Karpas-422 (cell line): ENCODE measurements around the gene RPS6KA4. TPM values are rescaled to one million over a fixed set of nuclear protein-coding genes. Genes with fewer than 3 reads are reported as not detected.

ENCODE experiments used
- DNase-seq: peaks from one replicate; pipeline ENCODE4 v3.0.0-alpha.2; 2015
- H2AFZ ChIP-seq: fragments of 200-600 bp; sonication (generic); 2 replicates; pipeline ENCODE4 v1.6.1; 2014; ENCODE audit warnings: antibody characterized with exemption, low read length, mixed read lengths
- H3K27ac ChIP-seq: fragments of 200-600 bp; sonication (generic); 2 replicates; pipeline ENCODE4 v1.5.1; 2014; ENCODE audit warnings: mild to moderate bottlenecking, low read length, moderate library complexity
- H3K27me3 ChIP-seq: fragments of 200-600 bp; sonication (generic); 2 replicates; pipeline ENCODE4 v1.6.1; 2014; ENCODE audit warnings: low read length, mixed read lengths
- H3K36me3 ChIP-seq: fragments of 200-600 bp; sonication (generic); 2 replicates; pipeline ENCODE4 v1.6.1; 2014; ENCODE audit warnings: low read length, mixed read lengths; ENCODE audit not compliant: insufficient read depth
- H3K4me1 ChIP-seq: fragments of 200-600 bp; sonication (generic); 2 replicates; pipeline ENCODE4 v1.6.1; 2014; ENCODE audit warnings: mild to moderate bottlenecking, low read length, mixed read lengths
- H3K4me2 ChIP-seq: fragments of 200-600 bp; sonication (generic); 2 replicates; pipeline ENCODE4 v1.6.1; 2014; ENCODE audit warnings: low read length, low read depth, mild to moderate bottlenecking; ENCODE audit not compliant: poor library complexity, severe bottlenecking
- H3K4me3 ChIP-seq: fragments of 200-600 bp; sonication (generic); 2 replicates; pipeline ENCODE4 v1.5.1; 2014; ENCODE audit warnings: mild to moderate bottlenecking, antibody characterized with exemption, low read length, mixed read lengths
- H3K79me2 ChIP-seq: fragments of 200-600 bp; sonication (generic); 2 replicates; pipeline ENCODE4 v1.6.1; 2014; ENCODE audit warnings: mild to moderate bottlenecking, low read length, mixed read lengths
- H3K9ac ChIP-seq: fragments of 200-600 bp; sonication (generic); 2 replicates; pipeline ENCODE4 v1.6.0; 2014; ENCODE audit warnings: low read length
- H3K9me2 ChIP-seq: fragments of 200-600 bp; sonication (generic), shearing (Covaris generic); replicated peaks from 2 replicates; pipeline ENCODE4 v1.6.0; 2014; ENCODE audit warnings: mild to moderate bottlenecking, low read length, moderate library complexity; ENCODE audit not compliant: insufficient read depth
- H3K9me3 ChIP-seq: fragments of 300-700, 200-600 bp; sonication (generic); 2 replicates; pipeline ENCODE4 v1.6.1; 2014; ENCODE audit warnings: low read length, mixed read lengths
- H4K20me1 ChIP-seq: fragments of 200-600 bp; sonication (generic); 2 replicates; pipeline ENCODE4 v1.6.1; 2014; ENCODE audit warnings: mild to moderate bottlenecking, antibody characterized with exemption, low read length, low read depth; ENCODE audit not compliant: insufficient read depth
- total RNA-seq: library from RNA; depleted of rRNA; stranded (reverse); fragments of >200 nt; shearing (Covaris generic); gene quantifications from 2 replicates; pipeline ENCODE4 v1.2.3, GENCODE V29; 2014; ENCODE audit warnings: low replicate concordance

RPS6KA4 gene
- total RNA-seq, 1 experiment from 2014 or later: 17.1 TPM

DNA sequence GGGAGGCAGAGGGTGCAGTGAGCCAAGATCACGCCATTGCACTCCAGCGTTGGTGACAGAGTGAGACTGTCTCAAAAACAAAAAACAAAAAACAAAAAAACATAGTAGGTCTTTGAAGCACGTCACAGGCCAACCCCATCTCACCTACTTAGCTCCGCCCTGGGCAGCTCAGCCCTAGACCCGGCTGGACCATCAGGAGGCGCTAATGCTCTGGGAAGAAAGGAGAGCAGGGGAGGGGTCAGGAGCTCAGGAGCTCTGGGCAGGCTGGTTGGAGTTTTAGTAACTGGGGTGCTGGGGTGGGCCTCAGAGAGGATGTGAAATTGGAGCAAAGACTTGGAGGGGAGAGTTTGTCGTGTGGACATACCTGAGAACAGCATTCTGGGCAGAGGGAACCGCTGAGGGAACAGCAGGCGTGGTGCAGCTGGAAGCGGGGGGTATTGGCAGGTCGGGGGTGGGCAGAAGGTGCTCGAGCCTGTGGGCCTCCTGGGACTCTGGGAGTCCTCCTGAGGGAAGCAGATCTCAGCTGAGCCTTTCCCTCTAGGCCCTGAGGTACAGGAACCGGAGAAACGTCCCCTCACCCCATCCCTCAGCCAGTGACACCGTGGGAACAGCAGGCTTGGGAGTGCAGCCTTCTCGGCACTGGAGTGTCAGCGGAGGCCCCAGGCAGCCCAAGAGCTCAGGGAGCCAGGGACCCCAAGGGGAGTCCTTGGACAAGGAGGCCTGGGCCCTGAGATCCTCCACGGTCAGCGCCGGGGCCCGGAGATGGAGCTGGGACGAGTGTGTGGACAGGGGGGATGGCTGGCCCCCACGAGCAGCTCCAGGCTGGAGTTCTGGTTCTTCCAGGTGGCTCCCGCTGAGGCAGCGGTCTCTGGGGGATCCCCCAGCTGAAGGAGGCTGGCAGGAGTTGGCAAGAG, 2.2 kb upstream of the RPS6KA4 start:
- Histone ChIP-seq H3K4me2 (peak overlapping the region; percentile 88), H3K27me3 (no peaks in the 10 kb centered on the region), H4K20me1 (peaks cover 4% of the 10 kb centered on the region; the same call in 1 of the 2 replicates), H3K79me2 (peaks cover 3% of the 10 kb centered on the region; the same call in 1 of the 2 replicates), H3K9me3 (no peaks in the 10 kb centered on the region), H3K9me2 (no peaks in the 10 kb centered on the region), H3K4me3 (no peak overlapping the region), H3K27ac (no peak overlapping the region), H2AFZ (no peak overlapping the region), H3K9ac (no peak overlapping the region), H3K36me3 (peaks cover 8% of the 10 kb centered on the region; the same call in 1 of the 2 replicates), H3K4me1 (peaks cover 54% of the 10 kb centered on the region)
- peak; percentile 88 for DNase-seq

DNA sequence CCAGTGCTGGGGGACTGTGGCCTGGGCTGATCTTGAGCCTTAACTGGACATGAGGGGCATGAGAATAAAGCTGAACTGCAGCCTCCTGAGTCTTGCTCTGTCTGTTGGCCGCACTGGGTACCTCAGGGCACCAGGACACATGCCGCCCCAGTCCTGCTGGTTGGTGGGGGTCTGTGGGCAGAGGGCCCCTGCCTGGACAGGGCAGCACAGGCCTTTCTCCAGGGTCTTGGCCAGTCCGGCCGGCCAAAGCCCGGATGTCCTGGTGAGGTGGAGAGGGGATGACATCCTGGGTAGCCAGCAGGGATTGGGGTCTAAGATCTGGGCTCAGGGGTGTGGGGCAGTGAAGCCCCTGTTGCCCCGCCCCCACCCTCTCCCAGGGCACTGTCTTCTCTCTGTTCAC, 1.5 kb upstream of the RPS6KA4 start:
- Histone ChIP-seq H3K9me2 (no peaks in the 10 kb centered on the region), H3K36me3 (peaks cover 9% of the 10 kb centered on the region; the same call in 1 of the 2 replicates), H3K27me3 (no peaks in the 10 kb centered on the region), H3K4me2 (peak overlapping the region; percentile 88), H4K20me1 (peaks cover 4% of the 10 kb centered on the region; the same call in 1 of the 2 replicates), H3K79me2 (peaks cover 3% of the 10 kb centered on the region; the same call in 1 of the 2 replicates), H3K27ac (0 out of 2 replicates have a peak overlapping the region, but pooled peaks have one; percentile 75), H3K4me1 (peaks cover 54% of the 10 kb centered on the region), H3K9me3 (no peaks in the 10 kb centered on the region), H2AFZ (no peak overlapping the region), H3K9ac (peak overlapping the region; percentile 94), H3K4me3 (peak overlapping the region; percentile 85; the same call in 1 of the 2 replicates)
- no peak for DNase-seq

- H3K27ac ChIP-seq: peak overlapping the region; percentile 75; the same call in 1 of the 2 replicates
- H3K4me3 ChIP-seq: peak overlapping the region; percentile 85
- H3K36me3 ChIP-seq: peaks cover 9% of the 10 kb centered on the region; the same call in 1 of the 2 replicates
- peaks cover 4% of the 10 kb centered on the region; the same call in 1 of the 2 replicates for H4K20me1 ChIP-seq
- H2AFZ ChIP-seq: no peak overlapping the region
- H3K79me2 ChIP-seq: peaks cover 3% of the 10 kb centered on the region; the same call in 1 of the 2 replicates
- peak overlapping the region; percentile 94 for H3K9ac ChIP-seq
- H3K9me2 ChIP-seq: no peaks in the 10 kb centered on the region
- no peaks in the 10 kb centered on the region for H3K27me3 ChIP-seq
- H3K4me1 ChIP-seq: peaks cover 54% of the 10 kb centered on the region
- peak overlapping the region; percentile 88 for H3K4me2 ChIP-seq
- peak; percentile 65 for DNase-seq
- H3K9me3 ChIP-seq: no peaks in the 10 kb centered on the region
These were observed 942 bp upstream of the RPS6KA4 start for GRCh38 chr11:64357904-64358535.

- Histone ChIP-seq H3K4me3 (peak overlapping the region; percentile 85), H2AFZ (no peak overlapping the region)
- no peak for DNase-seq
These were observed 441 bp upstream of the RPS6KA4 start for GRCh38 chr11:64358536-64358906.

DNA sequence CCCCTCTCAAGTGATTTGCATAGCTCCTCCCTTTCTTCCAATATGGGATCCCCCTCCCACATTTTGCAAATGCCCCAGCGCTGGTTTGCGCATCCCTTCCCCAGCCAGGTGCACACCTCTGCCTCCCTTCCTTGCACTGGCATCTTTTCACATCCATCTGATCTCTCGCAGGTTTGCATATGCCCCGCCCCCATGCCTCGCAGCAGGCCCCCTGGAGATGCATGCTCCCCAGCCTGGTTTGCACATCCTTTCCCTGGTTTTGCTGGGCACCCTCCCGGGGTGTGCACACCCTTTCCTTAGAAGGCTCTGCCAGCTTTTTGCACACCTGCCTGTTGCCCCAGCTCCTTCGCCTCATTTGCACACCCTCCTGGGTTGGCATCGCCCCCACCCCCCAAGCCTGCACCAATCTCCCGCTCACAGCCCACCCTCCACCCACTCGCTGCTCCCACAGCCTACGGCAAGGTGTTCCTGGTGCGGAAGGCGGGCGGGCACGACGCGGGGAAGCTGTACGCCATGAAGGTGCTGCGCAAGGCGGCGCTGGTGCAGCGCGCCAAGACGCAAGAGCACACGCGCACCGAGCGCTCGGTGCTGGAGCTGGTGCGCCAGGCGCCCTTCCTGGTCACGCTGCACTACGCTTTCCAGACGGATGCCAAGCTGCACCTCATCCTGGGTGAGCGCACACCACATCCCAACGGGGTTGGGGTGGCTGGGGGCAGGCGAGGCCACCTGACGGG, 917 bp downstream of the RPS6KA4 start:
- Histone ChIP-seq H3K4me1 (peaks cover 46% of the 10 kb centered on the region), H4K20me1 (peaks cover 4% of the 10 kb centered on the region; the same call in 1 of the 2 replicates), H3K9me2 (no peaks in the 10 kb centered on the region), H3K4me3 (peak overlapping the region; percentile 85), H3K36me3 (peaks cover 9% of the 10 kb centered on the region; the same call in 1 of the 2 replicates), H3K9me3 (no peaks in the 10 kb centered on the region), H2AFZ (peak overlapping the region; percentile 86; the same call in 1 of the 2 replicates), H3K9ac (peak overlapping the region; percentile 94), H3K27me3 (no peaks in the 10 kb centered on the region), H3K79me2 (peaks cover 3% of the 10 kb centered on the region; the same call in 1 of the 2 replicates), H3K4me2 (peak overlapping the region; percentile 88), H3K27ac (peak overlapping the region; percentile 75)
- peak; percentile 83 for DNase-seq

More at GRCh38 chr11:64358536-64358906, 441 bp upstream of the RPS6KA4 start:
- no peaks in the 10 kb centered on the region for H3K9me2 ChIP-seq
- H3K4me1 ChIP-seq: peaks cover 54% of the 10 kb centered on the region
- H3K4me2 ChIP-seq: peak overlapping the region; percentile 88
- peaks cover 3% of the 10 kb centered on the region; the same call in 1 of the 2 replicates for H3K79me2 ChIP-seq
- peaks cover 9% of the 10 kb centered on the region; the same call in 1 of the 2 replicates for H3K36me3 ChIP-seq
- peak overlapping the region; percentile 75; the same call in 1 of the 2 replicates for H3K27ac ChIP-seq
- H3K9me3 ChIP-seq: no peaks in the 10 kb centered on the region
- H3K9ac ChIP-seq: peak overlapping the region; percentile 94
- H3K27me3 ChIP-seq: no peaks in the 10 kb centered on the region
- H4K20me1 ChIP-seq: peaks cover 4% of the 10 kb centered on the region; the same call in 1 of the 2 replicates

GRCh38 chr11:64360448-64360921, 1.5 kb downstream of the RPS6KA4 start:
- H4K20me1 ChIP-seq: peaks cover 4% of the 10 kb centered on the region; the same call in 1 of the 2 replicates
- H3K4me2 ChIP-seq: peak overlapping the region; percentile 88

GRCh38 chr11:64361659-64362058, 2.7 kb downstream of the RPS6KA4 start:
- Histone ChIP-seq H3K79me2 (peaks cover 3% of the 10 kb centered on the region; the same call in 1 of the 2 replicates), H3K4me1 (peaks cover 36% of the 10 kb centered on the region), H3K9me3 (no peaks in the 10 kb centered on the region), H4K20me1 (peaks cover 4% of the 10 kb centered on the region; the same call in 1 of the 2 replicates), H3K4me3 (no peak overlapping the region), H3K36me3 (peaks cover 17% of the 10 kb centered on the region; the same call in 1 of the 2 replicates), H3K9me2 (no peaks in the 10 kb centered on the region), H3K9ac (no peak overlapping the region), H3K27me3 (no peaks in the 10 kb centered on the region), H2AFZ (no peak overlapping the region), H3K27ac (no peak overlapping the region), H3K4me2 (no peak overlapping the region)
- DNase-seq: no peak

More at GRCh38 chr11:64360448-64360921, 1.5 kb downstream of the RPS6KA4 start:
- Histone ChIP-seq H3K9ac (no peak overlapping the region), H3K36me3 (peaks cover 12% of the 10 kb centered on the region; the same call in 1 of the 2 replicates), H3K4me1 (peaks cover 39% of the 10 kb centered on the region), H3K9me3 (no peaks in the 10 kb centered on the region), H3K27ac (no peak overlapping the region), H3K27me3 (no peaks in the 10 kb centered on the region), H3K4me3 (no peak overlapping the region), H3K9me2 (no peaks in the 10 kb centered on the region), H2AFZ (no peak overlapping the region), H3K79me2 (peaks cover 3% of the 10 kb centered on the region; the same call in 1 of the 2 replicates)
- no peak for DNase-seq
